Activated T-helper 2 cell treated with anti-CD3 and anti-CD28 coated beads, Interferon-gamma antibody, Interleukin-2, Interleukin-4, amounts not matched to agents 10 μg/mL and 5 μg/mL and 100 μg/mL, durations not matched to agents 14 hours and 24 hours and 36 hours (primary cell): Measurements from ENCODE around the gene COL5A1. TPM values are rescaled to one million over a fixed set of nuclear protein-coding genes. Genes with fewer than 3 reads are reported as not detected.

ENCODE experiments used
- DNase-seq: peaks from one replicate; pipeline ENCODE4 v3.0.0; 2021; ENCODE audit warnings: low spot score
- H3K27ac Mint-ChIP-seq: one replicate; pipeline ENCODE4 v1.8.0; 2021; ENCODE audit warnings: mixed read lengths
- H3K27me3 Mint-ChIP-seq: one replicate; pipeline ENCODE4 v1.8.0; 2021; ENCODE audit warnings: low read depth, mixed read lengths
- H3K36me3 Mint-ChIP-seq: one replicate; pipeline ENCODE4 v1.8.0; 2021; ENCODE audit warnings: low read depth, mixed read lengths
- H3K4me1 Mint-ChIP-seq: one replicate; pipeline ENCODE4 v1.8.0; 2021; ENCODE audit warnings: low read depth, mixed read lengths
- H3K4me3 Mint-ChIP-seq: one replicate; pipeline ENCODE4 v1.8.0; 2021; ENCODE audit warnings: low read depth, mild to moderate bottlenecking, moderate library complexity, mixed read lengths
- H3K9me3 Mint-ChIP-seq: one replicate; pipeline ENCODE4 v1.8.0; 2021; ENCODE audit warnings: mixed read lengths
- intact Hi-C: fragments of 100-400 bp; cut with micrococcal nuclease; formaldehyde crosslinking; loops from one replicate; pipeline ENCODE4 v1.15.1; 2023
- total RNA-seq: library from RNA; stranded (reverse); gene quantifications from 2 replicates; pipeline ENCODE4 v1.2.3, GENCODE V29; 2022

COL5A1 gene
- total RNA-seq, 1 donor from 2014 or later = not detected

DNA sequence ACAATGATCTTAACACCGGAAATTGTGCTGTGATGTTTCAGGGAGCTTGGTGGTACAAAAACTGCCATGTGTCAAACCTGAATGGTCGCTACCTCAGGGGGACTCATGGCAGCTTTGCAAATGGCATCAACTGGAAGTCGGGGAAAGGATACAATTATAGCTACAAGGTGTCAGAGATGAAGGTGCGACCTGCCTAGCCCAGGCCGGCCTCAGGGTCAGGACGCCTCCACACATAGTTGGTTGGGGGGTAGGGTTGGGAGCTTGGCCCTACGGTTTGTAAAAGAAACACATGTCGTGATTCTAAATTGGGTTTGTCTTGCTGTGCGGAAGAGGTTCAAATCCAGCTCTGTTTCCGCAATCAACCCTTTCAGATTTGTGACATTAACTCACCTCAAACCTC lies 245.6 kb downstream of the COL5A1 start:
- H3K4me1 Mint-ChIP-seq = no peaks in the 10 kb centered on the region
- DNase-seq = no peak
- no peak overlapping the region for H3K4me3 Mint-ChIP-seq
- H3K27me3 Mint-ChIP-seq = no peaks in the 10 kb centered on the region
- intact Hi-C loops = no loop called here
- no peaks in the 10 kb centered on the region for H3K9me3 Mint-ChIP-seq
- no peak overlapping the region for H3K27ac Mint-ChIP-seq
- H3K36me3 Mint-ChIP-seq = no peaks in the 10 kb centered on the region

DNA sequence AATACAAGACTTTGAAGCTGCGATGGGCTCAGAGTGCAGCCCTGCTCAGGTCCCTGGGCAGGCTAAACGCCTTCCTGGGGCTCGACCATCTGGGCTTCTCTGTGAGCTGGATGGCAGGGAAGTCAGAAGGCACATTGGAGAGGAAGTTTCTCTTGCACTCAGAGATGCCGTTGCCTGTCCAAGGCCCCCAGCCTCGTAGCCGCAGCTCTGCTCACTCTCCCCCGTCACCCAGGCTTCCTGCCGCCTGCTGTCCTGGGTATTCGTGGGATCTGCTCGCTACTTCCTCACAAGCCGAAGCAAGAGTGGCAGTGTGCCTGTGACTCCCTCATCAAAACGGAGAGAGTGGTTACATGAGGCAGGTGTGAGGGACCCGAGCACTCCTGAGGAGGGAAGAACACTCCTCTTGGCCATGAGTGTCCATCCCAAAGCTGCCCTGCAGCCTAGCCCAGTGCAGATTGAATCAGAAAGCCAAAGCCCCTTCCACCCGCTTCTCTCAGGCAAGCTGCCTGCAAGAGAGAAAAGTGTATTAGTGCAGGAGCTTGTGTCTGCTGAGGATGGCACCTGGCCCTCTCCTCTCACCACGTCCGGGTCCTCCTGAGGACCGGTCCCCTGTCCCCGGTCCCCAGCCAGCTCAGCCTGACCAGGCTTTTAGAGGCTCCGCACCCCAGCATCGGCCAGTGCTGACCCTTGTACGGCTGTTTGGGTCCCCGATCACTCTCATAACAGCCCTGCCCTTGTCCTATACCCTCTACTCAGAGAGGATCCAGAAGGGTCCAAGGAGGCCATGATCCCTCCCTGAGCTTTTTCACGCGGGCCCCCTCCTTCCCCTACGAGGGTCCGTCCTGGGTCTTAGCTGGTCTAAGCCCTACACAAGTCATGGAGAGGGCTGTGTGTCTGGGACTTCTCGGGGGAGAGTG lies 246.3 kb downstream of the COL5A1 start:
- no peaks in the 10 kb centered on the region for H3K36me3 Mint-ChIP-seq
- no peak overlapping the region for H3K27ac Mint-ChIP-seq
- H3K27me3 Mint-ChIP-seq = no peaks in the 10 kb centered on the region
- H3K4me3 Mint-ChIP-seq = no peak overlapping the region
- intact Hi-C loops = no loop called here
- DNase-seq = no peak
- no peaks in the 10 kb centered on the region for H3K4me1 Mint-ChIP-seq
- no peaks in the 10 kb centered on the region for H3K9me3 Mint-ChIP-seq

- DNase-seq = no peak
- Mint-ChIP-seq H3K36me3 (no peaks in the 10 kb centered on the region), H3K4me1 (no peaks in the 10 kb centered on the region), H3K9me3 (no peaks in the 10 kb centered on the region), H3K27ac (no peak overlapping the region), H3K27me3 (no peaks in the 10 kb centered on the region), H3K4me3 (no peak overlapping the region)
- intact Hi-C loops = no loop called here
Observed at GRCh38 chr9:134888603-134889190, 247.1 kb downstream of the COL5A1 start.

- intact Hi-C loops = no loop called here
- H3K27ac Mint-ChIP-seq = no peak overlapping the region
- no peak for DNase-seq
Observed at GRCh38 chr9:134889386-134890154, 248.0 kb downstream of the COL5A1 start.

GRCh38 chr9:134890155-134890495 lies 248.5 kb downstream of the COL5A1 start:
- intact Hi-C loops = no loop called here
- Mint-ChIP-seq H3K4me3 (no peak overlapping the region), H3K9me3 (no peaks in the 10 kb centered on the region), H3K4me1 (no peaks in the 10 kb centered on the region), H3K27ac (no peak overlapping the region), H3K36me3 (no peaks in the 10 kb centered on the region), H3K27me3 (no peaks in the 10 kb centered on the region)
- no peak for DNase-seq

More at GRCh38 chr9:134889386-134890154, 248.0 kb downstream of the COL5A1 start:
- no peaks in the 10 kb centered on the region for H3K27me3 Mint-ChIP-seq
- H3K4me1 Mint-ChIP-seq = no peaks in the 10 kb centered on the region
- no peaks in the 10 kb centered on the region for H3K9me3 Mint-ChIP-seq
- H3K36me3 Mint-ChIP-seq = no peaks in the 10 kb centered on the region
- H3K4me3 Mint-ChIP-seq = no peak overlapping the region

- Mint-ChIP-seq H3K4me3 (no peak overlapping the region), H3K27ac (no peak overlapping the region), H3K27me3 (no peaks in the 10 kb centered on the region), H3K9me3 (no peaks in the 10 kb centered on the region), H3K4me1 (no peaks in the 10 kb centered on the region), H3K36me3 (no peaks in the 10 kb centered on the region)
- intact Hi-C loops = no loop called here
- DNase-seq = no peak
Observed at GRCh38 chr9:134891053-134891452, 249.4 kb downstream of the COL5A1 start.

- no peak for DNase-seq
- H3K27ac Mint-ChIP-seq = no peak overlapping the region
- H3K27me3 Mint-ChIP-seq = no peaks in the 10 kb centered on the region
- intact Hi-C loops = no loop called here
- no peak overlapping the region for H3K4me3 Mint-ChIP-seq
- H3K4me1 Mint-ChIP-seq = no peaks in the 10 kb centered on the region
- H3K9me3 Mint-ChIP-seq = no peaks in the 10 kb centered on the region
- no peaks in the 10 kb centered on the region for H3K36me3 Mint-ChIP-seq
Observed at GRCh38 chr9:134891713-134892112, 250.1 kb downstream of the COL5A1 start.

- no peak for DNase-seq
- Mint-ChIP-seq H3K9me3 (no peaks in the 10 kb centered on the region), H3K27me3 (no peaks in the 10 kb centered on the region), H3K4me1 (no peaks in the 10 kb centered on the region), H3K4me3 (no peak overlapping the region), H3K27ac (no peak overlapping the region), H3K36me3 (no peaks in the 10 kb centered on the region)
- intact Hi-C loops = no loop called here
Observed at GRCh38 chr9:134892221-134892620, 250.6 kb downstream of the COL5A1 start.

GRCh38 chr9:134892820-134893420 lies 251.3 kb downstream of the COL5A1 start:
- Mint-ChIP-seq H3K4me3 (no peak overlapping the region), H3K9me3 (no peaks in the 10 kb centered on the region), H3K36me3 (no peaks in the 10 kb centered on the region), H3K27ac (no peak overlapping the region), H3K4me1 (no peaks in the 10 kb centered on the region), H3K27me3 (no peaks in the 10 kb centered on the region)
- intact Hi-C loops = no loop called here
- no peak for DNase-seq

Other genes starting within 250 kb of the COL5A1 start
- gene FCN2, start 239.0 kb downstream of the COL5A1 start, total RNA-seq = not detected in 2 replicates